Esophagus muscularis mucosa (tissue), 4 donors: ENCODE data around the gene UGT2B11.
"Not testable (repeated sequence)": the region's sequence is repeated elsewhere in the genome, so short reads cannot be mapped to it uniquely, and the experiment has no call there.

Source experiments
- CTCF ChIP-seq, 3 experiments: fragments of 200-600 bp in 2 of 3; fragments of 450-650 bp in 1 of 3; sonication (generic) in 2 of 3; IDR thresholded peaks; one replicate each; pipeline ENCODE4 v1.5.1; 2017 to 2019; ENCODE audit warnings: antibody characterized with exemption in 3 of 3, mild to moderate bottlenecking in 2 of 3, moderate library complexity in 1 of 3
- EP300 ChIP-seq: sonication (generic); formaldehyde crosslinking; IDR thresholded peaks from one replicate; pipeline ENCODE4 v1.6.1; 2017; ENCODE audit warnings: antibody characterized with exemption
- POLR2A ChIP-seq: fragments of 450-650 bp; IDR thresholded peaks from one replicate; pipeline ENCODE4 v1.6.1; 2017; ENCODE audit warnings: antibody characterized with exemption, moderate library complexity, mild to moderate bottlenecking, low read depth
- POLR2AphosphoS5 ChIP-seq, 2 donors: sonication (generic); formaldehyde crosslinking; IDR thresholded peaks; one replicate each; pipeline ENCODE4 v1.6.1; 2017; ENCODE audit warnings: antibody characterized with exemption in 2 of 2

GRCh38 chr4:69223277-69223676 lies 8.7 kb upstream of the UGT2B11 start:
- TF ChIP-seq CTCF (IDR thresholded peaks at IDR 0.05); POLR2AphosphoS5 (IDR thresholded peaks at IDR 0.05); EP300; POLR2A: not testable (repeated sequence)
